ENCODE results near the gene VSTM4.

GRCh38 chr10:49117376-49118070, 2.2 kb upstream of the VSTM4 start:
- TF ChIP-seq CTCF (IDR thresholded peaks at IDR 0.05) (no peak), POLR2A (IDR thresholded peaks at IDR 0.05) (no peak), POLR2AphosphoS5 (IDR thresholded peaks at IDR 0.05) (no peak)
